Common myeloid progenitor, CD34-positive (primary cell): Measurements from ENCODE around the gene ZBTB38.

Experiments used
- CTCF ChIA-PET: fragments of 350-600 bp; sonication (Branson Sonifier 250); formaldehyde crosslinking; loops from one replicate; lab custom pipeline; 2021; ENCODE audit warnings: antibody characterized with exemption; lab: Charles Lee
- POLR2A ChIA-PET: fragments of 350-600 bp; sonication (Branson Sonifier 250); formaldehyde crosslinking; loops from one replicate; lab custom pipeline; 2021; ENCODE audit warnings: antibody characterized with exemption; lab: Charles Lee
- DNase-seq, 3 donors: peaks; one replicate each; pipeline versions ENCODE4 v3.0.0 to v3.0.0-alpha.2; 2013
- H3K27ac ChIP-seq, 2 experiments: 1 replicate in 1 of 2; 2 replicates in 1 of 2; pipeline ENCODE4 v1.7.0; 2013; ENCODE audit warnings: inconsistent platforms in 2 of 2, low read length in 2 of 2, mild to moderate bottlenecking in 2 of 2, low read depth in 1 of 2, moderate library complexity in 1 of 2; ENCODE audit not compliant: severe bottlenecking in 2 of 2, insufficient read depth in 1 of 2, poor library complexity in 1 of 2
- H3K27me3 ChIP-seq, 5 experiments: replicated peaks in 2 of 5; 1 replicate in 3 of 5; 2 replicates in 2 of 5; pipeline versions ENCODE4 v1.6.1 to v1.7.0; 2013; ENCODE audit warnings: low read length in 4 of 5, mild to moderate bottlenecking in 2 of 5, moderate library complexity in 2 of 5, inconsistent platforms in 1 of 5; ENCODE audit not compliant: insufficient read depth in 5 of 5, control insufficient read depth in 4 of 5
- H3K36me3 ChIP-seq, 4 experiments: 1 replicate in 2 of 4; 2 replicates in 2 of 4; pipeline versions ENCODE4 v1.6.1 to v1.7.0; 2013; ENCODE audit warnings: low read length in 3 of 4, control low read depth in 1 of 4, mild to moderate bottlenecking in 1 of 4; ENCODE audit not compliant: control insufficient read depth in 4 of 4, insufficient read depth in 4 of 4
- H3K4me1 ChIP-seq, 4 experiments: 1 replicate in 3 of 4; 2 replicates in 1 of 4; pipeline versions ENCODE4 v1.6.1 to v1.7.1; 2013; ENCODE audit warnings: low read length in 3 of 4, mild to moderate bottlenecking in 3 of 4, control low read depth in 1 of 4, inconsistent platforms in 1 of 4, moderate library complexity in 1 of 4; ENCODE audit not compliant: control insufficient read depth in 4 of 4, insufficient read depth in 4 of 4; ENCODE audit errors: control extremely low read depth in 1 of 4
- H3K4me3 ChIP-seq, 7 experiments: 1 replicate in 4 of 7; 2 replicates in 3 of 7; pipeline versions ENCODE4 v1.5.1 to v1.7.0; 2013; ENCODE audit warnings: mild to moderate bottlenecking in 7 of 7, low read length in 6 of 7, moderate library complexity in 6 of 7, inconsistent platforms in 2 of 7, low read depth in 2 of 7, control low read depth in 1 of 7; ENCODE audit not compliant: insufficient read depth in 4 of 7, control insufficient read depth in 1 of 7; ENCODE audit errors: extremely low read depth in 1 of 7
- H3K9me3 ChIP-seq, 5 experiments: 1 replicate in 4 of 5; 2 replicates in 1 of 5; pipeline versions ENCODE4 v1.6.1 to v1.7.1; 2013; ENCODE audit warnings: low read length in 4 of 5, mild to moderate bottlenecking in 2 of 5, inconsistent platforms in 1 of 5, low read depth in 1 of 5, moderate library complexity in 1 of 5; ENCODE audit not compliant: control insufficient read depth in 4 of 5, insufficient read depth in 2 of 5; ENCODE audit errors: control extremely low read depth in 1 of 5
- WGBS: methylation state at CpG from one replicate; pipeline ENCODE4 v1.1.5; 2013; ENCODE audit not compliant: insufficient coverage; 5-methylcytosine and 5-hydroxymethylcytosine counted together

ZBTB38 gene

GRCh38 chr3:141414800-141415462 lies 46.6 kb downstream of the ZBTB38 start:
- H3K27me3 ChIP-seq: no peaks in the 10 kb centered on the region
- no peak overlapping the region for H3K4me3 ChIP-seq
- DNase-seq: no peak
- H3K9me3 ChIP-seq: peaks cover 0 to 2% (median 0%) of the 10 kb centered on the region in 5 experiments
- no peak overlapping the region for H3K27ac ChIP-seq
- ChIA-PET POLR2A (no interaction called here), CTCF (no interaction called here)
- H3K4me1 ChIP-seq: peaks cover 0 to 23% (median 6%) of the 10 kb centered on the region in 4 experiments
- WGBS: 100% methylated on average over 5 of the region's 5 CpGs
- peaks cover 2 to 36% (median 5%) of the 10 kb centered on the region in 4 experiments for H3K36me3 ChIP-seq

- Histone ChIP-seq H3K9me3 (peaks cover 0 to 2% (median 0%) of the 10 kb centered on the region in 5 experiments), H3K27me3 (no peaks in the 10 kb centered on the region), H3K4me1 (peaks cover 0 to 16% (median 6%) of the 10 kb centered on the region in 4 experiments), H3K4me3 (no peak overlapping the region), H3K36me3 (peaks cover 2 to 36% (median 5%) of the 10 kb centered on the region in 4 experiments), H3K27ac (no peak overlapping the region)
- 93% methylated on average over 2 of the region's 3 CpGs for WGBS
- ChIA-PET POLR2A (interaction anchor here (0.6 kb wide), 1 partner anchor 31 kb away, joined by 3 read pairs; no protein-coding TSS in a partner anchor), CTCF (interaction anchor here (0.9 to 2.4 kb wide), 3 partner anchors 9 to 26 kb away, joined by 3 to 11 read pairs (median 4); no protein-coding TSS in a partner anchor)
- DNase-seq: no peak
Observed at GRCh38 chr3:141415953-141416352, 47.6 kb downstream of the ZBTB38 start.
